ENCODE results near the gene STX18. TPM values are rescaled to one million over a fixed set of nuclear protein-coding genes. Genes with fewer than 3 reads are reported as not detected.
A peak's percentile ranks its signal among the peaks of the same experiment; 100 is the strongest.

Gene STX18
- total RNA-seq, 4 donors from 2014 or later: 16.1 to 41.9 (median 20.5) TPM

- Histone ChIP-seq H3K27ac (no peak overlapping the region), H3K27me3 (no peaks in the 10 kb centered on the region), H3K9me3 (no peaks in the 10 kb centered on the region), H3K36me3 (peaks cover 82% of the 10 kb centered on the region), H3K4me3 (no peak overlapping the region), H3K4me1 (no peaks in the 10 kb centered on the region)
- no peak for DNase-seq (ENCODE audit: low spot score in 2 of 2)
- TF ChIP-seq POLR2A (IDR thresholded peaks at IDR 0.05) (no peak), EP300 (IDR thresholded peaks at IDR 0.05) (no peak), POLR2AphosphoS5 (IDR thresholded peaks at IDR 0.05) (no peak), CTCF (IDR thresholded peaks at IDR 0.05) (no peak)
- 68% methylated on average over 19 of the region's 19 CpGs for WGBS
These were observed 123.0 kb downstream of the STX18 start for GRCh38 chr4:4418676-4419390.

- no peak overlapping the region for H3K4me3 ChIP-seq
- no peak overlapping the region for H3K27ac ChIP-seq
- H3K9me3 ChIP-seq: no peaks in the 10 kb centered on the region
- 56% methylated on average over 7 of the region's 7 CpGs for WGBS
- no peak for TF ChIP-seq POLR2A (IDR thresholded peaks at IDR 0.05)
- no peak for TF ChIP-seq EP300 (IDR thresholded peaks at IDR 0.05)
- no peak for TF ChIP-seq CTCF (IDR thresholded peaks at IDR 0.05)
- TF ChIP-seq POLR2AphosphoS5 (IDR thresholded peaks at IDR 0.05): no peak
- H3K36me3 ChIP-seq: peaks cover 73% of the 10 kb centered on the region
- no peaks in the 10 kb centered on the region for H3K27me3 ChIP-seq
- no peaks in the 10 kb centered on the region for H3K4me1 ChIP-seq
- DNase-seq (ENCODE audit: low spot score in 2 of 2): no peak
These were observed 124.0 kb downstream of the STX18 start for GRCh38 chr4:4417886-4418285.

- H3K36me3 ChIP-seq: peaks cover 65% of the 10 kb centered on the region
- H3K9me3 ChIP-seq: no peaks in the 10 kb centered on the region
- no peak overlapping the region for H3K4me3 ChIP-seq
- no peaks in the 10 kb centered on the region for H3K4me1 ChIP-seq
- WGBS: 94% methylated on average over 11 of the region's 11 CpGs
- no peaks in the 10 kb centered on the region for H3K27me3 ChIP-seq
- no peak for TF ChIP-seq POLR2A (IDR thresholded peaks at IDR 0.05)
- no peak for DNase-seq (ENCODE audit: low spot score in 2 of 2)
- H3K27ac ChIP-seq: no peak overlapping the region
These were observed 124.9 kb downstream of the STX18 start for GRCh38 chr4:4416981-4417380.

- Histone ChIP-seq H3K36me3 (peaks cover 57% of the 10 kb centered on the region), H3K27me3 (no peaks in the 10 kb centered on the region), H3K4me1 (no peaks in the 10 kb centered on the region), H3K27ac (no peak overlapping the region), H3K4me3 (no peak overlapping the region), H3K9me3 (no peaks in the 10 kb centered on the region)
- WGBS: 92% methylated on average over 26 of the region's 27 CpGs
- peak; percentile 50 to 67 for DNase-seq (ENCODE audit: low spot score in 2 of 2)
- TF ChIP-seq POLR2A (IDR thresholded peaks at IDR 0.05) (no peak), POLR2AphosphoS5 (IDR thresholded peaks at IDR 0.05) (no peak), CTCF (IDR thresholded peaks at IDR 0.05) (no peak), EP300 (IDR thresholded peaks at IDR 0.05) (no peak)
These were observed 125.7 kb downstream of the STX18 start for GRCh38 chr4:4415806-4416805.

- TF ChIP-seq CTCF (IDR thresholded peaks at IDR 0.05): no peak
- no peak for TF ChIP-seq POLR2AphosphoS5 (IDR thresholded peaks at IDR 0.05)
- no peak for TF ChIP-seq EP300 (IDR thresholded peaks at IDR 0.05)
- no peak for TF ChIP-seq POLR2A (IDR thresholded peaks at IDR 0.05)
- no peaks in the 10 kb centered on the region for H3K27me3 ChIP-seq
- H3K4me3 ChIP-seq: no peak overlapping the region
- peak; percentile 30 to 77 for DNase-seq (ENCODE audit: low spot score in 2 of 2)
- H3K9me3 ChIP-seq: no peaks in the 10 kb centered on the region
- H3K36me3 ChIP-seq: peaks cover 56% of the 10 kb centered on the region
- H3K27ac ChIP-seq: no peak overlapping the region
- 92% methylated on average over 18 of the region's 19 CpGs for WGBS
- no peaks in the 10 kb centered on the region for H3K4me1 ChIP-seq
These were observed 126.6 kb downstream of the STX18 start for GRCh38 chr4:4415107-4415805.

All from suprapubic skin (tissue), 4 donors.